ENCODE results near the gene SMIM35.

DNA sequence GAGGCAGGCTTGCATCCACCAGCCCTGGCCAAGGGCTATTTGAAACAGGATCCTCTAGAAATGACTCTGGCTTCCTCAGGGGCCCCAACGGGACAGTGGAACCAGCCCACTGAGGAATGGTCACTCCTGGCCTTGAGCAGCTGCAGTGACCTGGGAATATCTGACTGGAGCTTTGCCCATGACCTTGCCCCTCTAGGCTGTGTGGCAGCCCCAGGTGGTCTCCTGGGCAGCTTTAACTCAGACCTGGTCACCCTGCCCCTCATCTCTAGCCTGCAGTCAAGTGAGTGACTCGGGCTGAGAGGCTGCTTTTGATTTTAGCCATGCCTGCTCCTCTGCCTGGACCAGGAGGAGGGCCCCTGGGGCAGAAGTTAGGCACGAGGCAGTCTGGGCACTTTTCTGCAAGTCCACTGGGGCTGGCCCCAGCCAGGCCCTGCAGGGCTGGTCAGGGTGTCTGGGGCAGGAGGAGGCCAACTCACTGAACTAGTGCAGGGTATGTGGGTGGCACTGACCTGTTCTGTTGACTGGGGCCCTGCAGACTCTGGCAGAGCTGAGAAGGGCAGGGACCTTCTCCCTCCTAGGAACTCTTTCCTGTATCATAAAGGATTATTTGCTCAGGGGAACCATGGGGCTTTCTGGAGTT lies 87.3 kb downstream of the SMIM35 start:
- TF ChIP-seq EZH2 (IDR thresholded peaks at IDR 0.05): no peak
- TF ChIP-seq POLR2AphosphoS5 (IDR thresholded peaks at IDR 0.05; ENCODE audit: borderline replicate concordance, low read depth, low read length): no peak
- TF ChIP-seq FOXP2 (optimal IDR thresholded peaks at IDR 0.05; ENCODE audit: control extremely low read depth, extremely low read length, insufficient read depth): no peak
